NCI-H524 treated with DMSO at 0.1 percent for 48 hours (cell line): ENCODE measurements around the gene TMEM132D.
"Not testable (repeated sequence)": the region's sequence is repeated elsewhere in the genome, so short reads cannot be mapped to it uniquely, and the experiment has no call there.

Experiments
- DNase-seq: peaks from one replicate; lab custom pipeline; 2025; lab: John Stamatoyannopoulos, UW

TMEM132D gene

GRCh38 chr12:129064209-129064855, 839.5 kb downstream of the TMEM132D start:
- DNase-seq: peak; percentile 91

DNA sequence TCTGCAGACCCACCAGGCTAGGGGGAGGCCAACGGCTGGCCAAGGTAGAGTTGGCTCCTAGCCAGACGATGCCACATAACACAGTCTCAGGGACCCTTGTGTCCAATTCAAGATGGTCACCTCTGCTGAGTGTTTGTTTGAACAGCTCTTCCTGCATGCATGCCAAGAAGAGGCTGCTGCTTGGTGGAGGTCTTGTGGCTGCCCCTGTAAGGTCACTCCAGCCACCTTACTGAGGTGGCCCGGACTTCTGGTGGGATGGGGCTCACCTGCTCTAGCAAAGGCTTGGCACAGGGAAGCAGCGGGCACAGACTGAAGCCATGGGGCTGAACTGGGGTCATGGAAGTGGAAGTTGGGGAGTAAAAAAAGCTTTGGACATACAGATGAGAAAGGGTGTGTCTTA, 840.2 kb downstream of the TMEM132D start:
- no peak for DNase-seq

DNA sequence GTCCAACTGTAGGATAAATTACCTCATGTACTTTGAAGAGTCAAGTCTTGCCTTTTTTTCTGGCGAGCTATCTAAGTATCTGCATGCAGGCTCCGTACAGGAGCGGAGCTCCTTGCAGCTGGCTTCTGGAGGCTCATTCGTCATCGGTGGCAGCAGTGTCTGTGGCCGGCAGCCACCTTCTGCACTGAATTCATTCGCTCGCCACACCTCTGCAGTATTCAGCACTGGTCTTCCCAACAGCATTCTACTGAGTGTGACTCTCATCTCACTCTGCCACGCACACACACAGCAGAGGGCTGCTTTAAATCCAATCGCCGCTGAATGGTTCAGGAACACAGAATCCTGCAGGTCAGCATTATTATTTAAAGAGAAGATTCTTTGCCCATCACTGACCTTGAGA, 850.6 kb downstream of the TMEM132D start:
- DNase-seq: no peak

GRCh38 chr12:129052373-129052772, 851.5 kb downstream of the TMEM132D start:
- no peak for DNase-seq

- no peak for DNase-seq
Observed at GRCh38 chr12:129049917-129050316, 853.9 kb downstream of the TMEM132D start.

DNA sequence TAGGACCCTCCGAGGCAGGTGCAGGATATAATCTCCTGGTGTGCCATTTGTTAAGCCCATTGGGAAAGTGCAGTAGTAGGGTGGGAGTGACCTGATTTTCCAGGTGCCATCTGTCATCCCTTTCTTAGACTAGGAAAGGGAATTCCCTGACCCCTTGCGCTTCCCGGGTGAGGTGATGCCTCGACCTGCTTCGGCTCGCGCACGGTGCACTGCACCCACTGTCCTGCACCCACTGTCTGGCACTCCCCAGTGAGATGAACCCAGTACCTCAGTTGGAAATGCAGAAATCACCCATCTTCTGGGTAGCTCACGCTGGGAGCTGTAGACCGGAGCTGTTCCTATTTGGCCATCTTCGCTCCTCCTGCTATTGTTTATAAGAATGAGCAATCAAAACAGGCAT, 860.5 kb downstream of the TMEM132D start:
- not testable (repeated sequence) for DNase-seq

DNA sequence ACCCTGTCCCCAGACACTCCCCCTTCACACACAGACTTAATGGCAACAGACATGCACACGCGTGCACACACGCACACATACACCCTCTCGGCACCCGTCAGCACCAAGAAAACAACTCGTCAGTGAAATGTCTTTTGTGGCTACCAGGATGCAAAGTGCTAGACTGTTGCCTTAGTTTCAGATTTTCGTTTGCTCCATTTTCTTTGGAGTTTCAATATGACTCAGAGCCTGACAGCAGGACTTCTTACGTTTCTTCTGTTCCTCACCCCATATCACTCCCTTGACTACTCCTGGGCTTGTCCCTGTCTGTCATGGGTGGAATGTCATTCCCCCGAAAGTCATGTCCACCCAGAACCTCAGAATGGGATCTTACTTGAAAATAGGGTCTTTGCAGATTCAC, 867.7 kb downstream of the TMEM132D start:
- no peak for DNase-seq

DNA sequence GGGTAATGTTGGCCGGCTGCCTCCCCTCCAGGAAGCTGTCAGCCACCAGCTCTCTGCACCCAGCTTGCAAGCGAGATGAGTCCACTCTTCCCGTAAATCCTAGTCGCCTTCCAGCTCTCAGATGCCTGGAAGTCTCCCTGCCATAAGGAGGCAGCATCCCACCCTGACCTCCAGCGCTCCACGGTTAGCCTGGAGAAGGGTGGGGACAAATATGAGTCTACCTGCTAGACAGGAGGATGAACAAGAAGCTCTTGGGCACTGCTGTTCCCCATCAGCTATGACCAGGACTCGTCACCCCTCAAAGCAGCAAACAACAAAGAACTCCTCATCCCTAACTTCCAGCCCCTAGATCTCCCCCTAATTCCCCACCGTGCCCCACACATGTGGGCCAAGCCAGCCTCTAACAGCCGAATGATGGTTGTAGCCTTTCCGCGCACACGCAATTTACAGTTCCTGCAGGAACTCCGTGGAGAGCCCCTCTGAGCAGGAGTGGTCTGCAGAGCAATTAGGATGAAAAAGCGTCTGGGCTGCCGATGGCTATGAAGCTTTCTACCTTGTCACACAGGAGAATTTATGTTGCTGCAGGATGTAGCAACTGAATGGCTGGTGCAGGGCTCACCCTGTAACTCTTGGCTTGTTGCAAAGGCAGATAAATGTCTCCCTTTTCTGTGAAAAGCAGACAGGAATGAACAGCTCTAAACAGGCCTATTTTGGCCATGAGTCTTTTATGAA, 869.1 kb downstream of the TMEM132D start:
- DNase-seq: no peak

GRCh38 chr12:129028844-129029243, 875.0 kb downstream of the TMEM132D start:
- DNase-seq: no peak

DNA sequence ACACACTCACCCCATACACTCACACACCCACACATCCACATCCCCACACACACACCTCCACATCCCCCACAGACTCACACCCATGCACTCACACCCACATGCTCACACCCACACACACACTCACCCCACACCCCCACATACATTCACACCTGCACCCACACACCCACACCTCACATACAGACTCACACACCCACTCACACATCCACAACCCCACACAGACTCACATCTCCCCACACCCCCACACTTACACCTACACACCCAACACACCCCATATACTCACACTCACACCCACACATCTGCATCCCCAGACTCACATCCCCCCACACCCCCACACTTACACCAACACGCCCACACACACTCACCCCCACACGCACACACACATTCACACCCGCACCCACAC, 878.8 kb downstream of the TMEM132D start:
- DNase-seq: no peak
